H1 (cell line): ENCODE results near the gene KANSL1L. TPM values are rescaled to one million over a fixed set of nuclear protein-coding genes. Genes with fewer than 3 reads are reported as not detected.

ENCODE experiments used
- EZH2 ChIP-seq: fragments of 200-600 bp; sonication (generic); IDR thresholded peaks from 2 replicates; pipeline ENCODE4 v1.7.1; 2012; ENCODE audit warnings: low read depth, mild to moderate bottlenecking, moderate library complexity, low read length, inconsistent platforms; ENCODE audit not compliant: severe bottlenecking
- KDM1A ChIP-seq: fragments of 200-600, 300-600 bp; sonication (generic); IDR thresholded peaks from 2 replicates; pipeline ENCODE4 v1.7.1; 2016; ENCODE audit warnings: mild to moderate bottlenecking, low read length, borderline replicate concordance
- POLR2A ChIP-seq, 2 experiments: IDR thresholded peaks; 1 replicate in 1 of 2; 2 replicates in 1 of 2; pipeline ENCODE4 v1.6.1; 2011; ENCODE audit warnings: low read depth in 2 of 2, low read length in 2 of 2, mild to moderate bottlenecking in 2 of 2; ENCODE audit errors: control extremely low read depth in 1 of 2
- RBBP5 ChIP-seq: IDR thresholded peaks from 2 replicates; pipeline ENCODE4 v1.7.1; 2012; ENCODE audit warnings: low read depth, mild to moderate bottlenecking, inconsistent platforms, low read length, moderate library complexity, borderline replicate concordance
- RXRA ChIP-seq: IDR thresholded peaks from 2 replicates; pipeline ENCODE4 v1.6.1; 2011; ENCODE audit warnings: low read depth, mild to moderate bottlenecking, low read length, moderate library complexity; ENCODE audit not compliant: insufficient read depth
- TAF1 ChIP-seq: IDR thresholded peaks from 2 replicates; pipeline ENCODE4 v1.6.1; 2011; ENCODE audit warnings: mild to moderate bottlenecking, low read depth, low read length
- TEAD4 ChIP-seq: IDR thresholded peaks from 2 replicates; pipeline ENCODE4 v1.6.1; 2012; ENCODE audit warnings: low read depth, low read length, inconsistent platforms, mixed read lengths
- USF2 ChIP-seq: IDR thresholded peaks from 2 replicates; pipeline ENCODE4 v1.6.1; 2011; ENCODE audit warnings: low read length, improper control_type of control experiment
- polyA plus RNA-seq, 7 experiments: library from polyadenylated mRNA; depleted of rRNA in 3 of 7; stranded (reverse) in 5 of 7; unstranded in 2 of 7; fragments of >200 nt in 5 of 7; fragments of 200-250 nt in 2 of 7; gene quantifications; 1 replicate in 5 of 7; 2 replicates in 1 of 7; 4 replicates in 1 of 7; pipeline versions ENCODE4 v1.2.1 to v1.2.3, GENCODE V29; 2011 to 2013; ENCODE audit warnings: missing spikeins in 2 of 7, mixed read lengths in 2 of 7
- total RNA-seq: library from RNA; stranded (reverse); fragmentation: NEBNext Ultra II Directional; extraction: Animal tissue kit (Norgen Biotek cat#: 25700); gene quantifications from 2 replicates; pipeline ENCODE4 v1.2.1, GENCODE V29; 2021
- TF ChIP-seq, protein P1 (sequence below): IDR thresholded peaks from 2 replicates; pipeline ENCODE4 v1.6.1; 2012; ENCODE audit warnings: inconsistent platforms

The KANSL1L gene
- total and polyA plus RNA-seq, 2 of the 8 experiments (the other 6 are each of a cell fraction or from before 2014, with no cell fraction given): 5.4 to 17.2 TPM

- TF ChIP-seq USF2: no peak
- no peak for TF ChIP-seq TAF1
- TF ChIP-seq, protein P1, sequence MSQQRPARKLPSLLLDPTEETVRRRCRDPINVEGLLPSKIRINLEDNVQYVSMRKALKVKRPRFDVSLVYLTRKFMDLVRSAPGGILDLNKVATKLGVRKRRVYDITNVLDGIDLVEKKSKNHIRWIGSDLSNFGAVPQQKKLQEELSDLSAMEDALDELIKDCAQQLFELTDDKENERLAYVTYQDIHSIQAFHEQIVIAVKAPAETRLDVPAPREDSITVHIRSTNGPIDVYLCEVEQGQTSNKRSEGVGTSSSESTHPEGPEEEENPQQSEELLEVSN: no peak
- TF ChIP-seq POLR2A (IDR thresholded peaks at IDR 0.05; ENCODE audit: control extremely low read depth in 1 of 2, low read depth in 2 of 2, low read length in 2 of 2): no peak
- TF ChIP-seq EZH2: no peak
- TF ChIP-seq RBBP5: no peak
- no peak for TF ChIP-seq TEAD4
- no peak for TF ChIP-seq KDM1A
- no peak for TF ChIP-seq RXRA
Measured at GRCh38 chr2:210007895-210008294, 163.3 kb downstream of the KANSL1L start (continued).
